Ishikawa (cell line): Measurements from ENCODE around the gene AP1S3.

Experiments used
- CEBPB ChIP-seq: IDR thresholded peaks from 2 replicates; pipeline ENCODE4 v1.6.1; 2012
- CREB1 ChIP-seq: IDR thresholded peaks from 2 replicates; pipeline ENCODE4 v1.6.1; 2012; ENCODE audit warnings: low read depth
- EGR1 ChIP-seq: IDR thresholded peaks from 2 replicates; pipeline ENCODE4 v1.6.1; 2012
- EP300 ChIP-seq: IDR thresholded peaks from 2 replicates; pipeline ENCODE4 v1.6.1; 2012; ENCODE audit warnings: borderline replicate concordance
- FOXM1 ChIP-seq: IDR thresholded peaks from 2 replicates; pipeline ENCODE4 v1.6.1; 2012; ENCODE audit warnings: low read depth, borderline replicate concordance
- MAX ChIP-seq: IDR thresholded peaks from 2 replicates; pipeline ENCODE4 v1.6.1; 2012
- NFIC ChIP-seq: IDR thresholded peaks from 2 replicates; pipeline ENCODE4 v1.6.1; 2012
- RAD21 ChIP-seq: IDR thresholded peaks from 2 replicates; pipeline ENCODE4 v1.6.1; 2012; ENCODE audit warnings: low read depth
- REST ChIP-seq: IDR thresholded peaks from 2 replicates; pipeline ENCODE4 v1.6.1; 2012; ENCODE audit warnings: low read depth, mild to moderate bottlenecking
- TAF1 ChIP-seq: IDR thresholded peaks from 2 replicates; pipeline ENCODE4 v1.6.1; 2012; ENCODE audit warnings: low read depth, mild to moderate bottlenecking
- TCF12 ChIP-seq: IDR thresholded peaks from 2 replicates; pipeline ENCODE4 v1.6.1; 2012; ENCODE audit warnings: low read depth
- TEAD4 ChIP-seq: IDR thresholded peaks from 2 replicates; pipeline ENCODE4 v1.6.1; 2012
- USF1 ChIP-seq: IDR thresholded peaks from 2 replicates; pipeline ENCODE4 v1.6.1; 2012
- YY1 ChIP-seq: IDR thresholded peaks from 2 replicates; pipeline ENCODE4 v1.6.1; 2012; ENCODE audit warnings: low read depth
- ZBTB7A ChIP-seq: IDR thresholded peaks from 2 replicates; pipeline ENCODE4 v1.6.1; 2012; ENCODE audit warnings: low read depth

Gene AP1S3

GRCh38 chr2:223841436-223842190 lies 4.2 kb upstream of the AP1S3 start:
- TF ChIP-seq ZBTB7A, result no peak
- TF ChIP-seq MAX, result no peak
- TF ChIP-seq FOXM1, result no peak
- TF ChIP-seq TAF1, result no peak
- TF ChIP-seq CEBPB, result no peak
- no peak for TF ChIP-seq NFIC
- no peak for TF ChIP-seq REST
- no peak for TF ChIP-seq CREB1
- TF ChIP-seq USF1, result no peak
- no peak for TF ChIP-seq YY1
- TF ChIP-seq TCF12, result no peak
- no peak for TF ChIP-seq TEAD4
- no peak for TF ChIP-seq RAD21
- no peak for TF ChIP-seq EGR1
- TF ChIP-seq EP300, result no peak

GRCh38 chr2:223835701-223836532 lies 1.5 kb downstream of the AP1S3 start:
- TF ChIP-seq EGR1 (no peak), REST (no peak), MAX (no peak), USF1 (no peak)

GRCh38 chr2:223834431-223834830 lies 3.0 kb downstream of the AP1S3 start:
- no peak for TF ChIP-seq REST
- TF ChIP-seq CREB1, result no peak
- TF ChIP-seq TCF12, result no peak
- TF ChIP-seq TEAD4, result no peak
- TF ChIP-seq USF1, result no peak
- TF ChIP-seq CEBPB, result no peak
- no peak for TF ChIP-seq EGR1
- no peak for TF ChIP-seq RAD21
- no peak for TF ChIP-seq ZBTB7A
- TF ChIP-seq TAF1, result no peak
- TF ChIP-seq MAX, result no peak
- no peak for TF ChIP-seq NFIC
- no peak for TF ChIP-seq EP300
- no peak for TF ChIP-seq FOXM1
- TF ChIP-seq YY1, result no peak
